Stimulated activated CD8-positive, alpha-beta memory T cell treated with anti-CD3 and anti-CD28 coated beads, Interleukin-15, amount 100 ng/mL, for 4 hours (primary cell): ENCODE results near the gene COMMD10.

Experiments used
- DNase-seq, 2 donors: peaks; one replicate each; pipeline ENCODE4 v3.0.0-alpha.2; 2020; ENCODE audit warnings: low read depth in 2 of 2

The COMMD10 gene

GRCh38 chr5:116291271-116291670, 206.4 kb downstream of the COMMD10 start:
- no peak for DNase-seq

GRCh38 chr5:116292321-116292720, 207.5 kb downstream of the COMMD10 start:
- no peak for DNase-seq

- no peak for DNase-seq
Measured at GRCh38 chr5:116296335-116297072, 211.7 kb downstream of the COMMD10 start.

GRCh38 chr5:116297296-116297814, 212.5 kb downstream of the COMMD10 start:
- DNase-seq = no peak

- no peak for DNase-seq
Measured at GRCh38 chr5:116299746-116300640, 215.2 kb downstream of the COMMD10 start.

GRCh38 chr5:116301110-116301509, 216.3 kb downstream of the COMMD10 start:
- DNase-seq = no peak

GRCh38 chr5:116303340-116303739, 218.5 kb downstream of the COMMD10 start:
- DNase-seq = no peak

GRCh38 chr5:116303810-116304209, 219.0 kb downstream of the COMMD10 start:
- no peak for DNase-seq

- no peak for DNase-seq
Measured at GRCh38 chr5:116305899-116306298, 221.1 kb downstream of the COMMD10 start.

- no peak for DNase-seq
Measured at GRCh38 chr5:116306846-116307245, 222.0 kb downstream of the COMMD10 start.

GRCh38 chr5:116308391-116308790, 223.6 kb downstream of the COMMD10 start:
- no peak for DNase-seq

- DNase-seq = no peak
Measured at GRCh38 chr5:116313366-116313765, 228.5 kb downstream of the COMMD10 start.

- no peak for DNase-seq
Measured at GRCh38 chr5:116315531-116315930, 230.7 kb downstream of the COMMD10 start.

GRCh38 chr5:116318091-116318854, 233.4 kb downstream of the COMMD10 start:
- DNase-seq = no peak

GRCh38 chr5:116320486-116320885, 235.7 kb downstream of the COMMD10 start:
- no peak for DNase-seq

GRCh38 chr5:116329503-116329902, 244.7 kb downstream of the COMMD10 start:
- DNase-seq = no peak

- no peak for DNase-seq
Measured at GRCh38 chr5:116340799-116341198, 256.0 kb downstream of the COMMD10 start.
